Lower leg skin (tissue), 4 donors: Measurements from ENCODE around the gene ASXL1. TPM values are rescaled to one million over a fixed set of nuclear protein-coding genes. Genes with fewer than 3 reads are reported as not detected.
"Not testable (repeated sequence)": the region's sequence is repeated elsewhere in the genome, so short reads cannot be mapped to it uniquely, and the experiment has no call there.

ENCODE experiments used
- DNase-seq, 2 donors: peaks; one replicate each; pipeline ENCODE4 v3.0.0-alpha.2; 2019; ENCODE audit warnings: low spot score in 2 of 2
- H3K4me3 ChIP-seq: fragments of 200-600 bp; sonication (generic); 2 replicates; pipeline ENCODE4 v1.5.1; 2017; ENCODE audit warnings: mild to moderate bottlenecking, low read depth; ENCODE audit not compliant: poor library complexity, severe bottlenecking
- CTCF ChIP-seq, 3 donors: fragments of 450-650 bp; IDR thresholded peaks; one replicate each; pipeline ENCODE4 v1.5.1; 2016; ENCODE audit warnings: antibody characterized with exemption in 3 of 3, mild to moderate bottlenecking in 3 of 3, moderate library complexity in 2 of 3
- POLR2A ChIP-seq, 2 donors: fragments of 450-650 bp; IDR thresholded peaks; one replicate each; pipeline ENCODE4 v1.6.1; 2016 to 2017; ENCODE audit warnings: antibody characterized with exemption in 2 of 2, mild to moderate bottlenecking in 1 of 2, moderate library complexity in 1 of 2
- WGBS, 2 donors: methylation state at CpG; one replicate each; pipeline ENCODE4 v1.1.5; 2018; 5-methylcytosine and 5-hydroxymethylcytosine counted together
- intact Hi-C: fragments of 100-400 bp; cut with DNase I; formaldehyde crosslinking; loops from one replicate; pipeline ENCODE4 v1.15.0; 2023; ENCODE audit warnings: low total_unique reads
- total RNA-seq, 4 donors: library from RNA; depleted of rRNA; stranded (reverse); fragments of >200 nt; gene quantifications; one replicate each; pipeline ENCODE4 v1.1.0, GENCODE V29; 2016

Gene ASXL1
- total RNA-seq, 4 donors from 2014 or later = 29.1 to 84.8 (median 32.6) TPM

GRCh38 chr20:32339116-32339515 is 19.0 kb upstream of the ASXL1 start:
- no peak overlapping the region for H3K4me3 ChIP-seq
- 76 to 87% methylated on average over 2 of the region's 2 CpGs for WGBS, 2 donors
- intact Hi-C loops = no loop called here
- no peak for TF ChIP-seq CTCF (IDR thresholded peaks at IDR 0.05)
- no peak for TF ChIP-seq POLR2A (IDR thresholded peaks at IDR 0.05)
- DNase-seq = no peak

GRCh38 chr20:32341053-32341452 is 17.1 kb upstream of the ASXL1 start:
- H3K4me3 ChIP-seq, intact Hi-C loops, DNase-seq: not testable (repeated sequence)
- WGBS, 2 donors = 92 to 96% methylated on average over 2 of the region's 2 CpGs

GRCh38 chr20:32343439-32343838 is 14.7 kb upstream of the ASXL1 start:
- 60 to 71% methylated on average over 3 of the region's 3 CpGs for WGBS, 2 donors
- TF ChIP-seq CTCF (IDR thresholded peaks at IDR 0.05) = no peak
- no peak for TF ChIP-seq POLR2A (IDR thresholded peaks at IDR 0.05)
- intact Hi-C loops = no loop called here
- no peak overlapping the region for H3K4me3 ChIP-seq
- DNase-seq = peak in 1 of 2 donors; percentile 30

GRCh38 chr20:32344835-32345506 is 13.2 kb upstream of the ASXL1 start:
- H3K4me3 ChIP-seq = no peak overlapping the region
- TF ChIP-seq POLR2A (IDR thresholded peaks at IDR 0.05) = no peak
- TF ChIP-seq CTCF (IDR thresholded peaks at IDR 0.05) = no peak
- WGBS, 2 donors = 34 to 38% methylated on average over 7 of the region's 7 CpGs
- intact Hi-C loops = no loop called here
- no peak for DNase-seq

DNA sequence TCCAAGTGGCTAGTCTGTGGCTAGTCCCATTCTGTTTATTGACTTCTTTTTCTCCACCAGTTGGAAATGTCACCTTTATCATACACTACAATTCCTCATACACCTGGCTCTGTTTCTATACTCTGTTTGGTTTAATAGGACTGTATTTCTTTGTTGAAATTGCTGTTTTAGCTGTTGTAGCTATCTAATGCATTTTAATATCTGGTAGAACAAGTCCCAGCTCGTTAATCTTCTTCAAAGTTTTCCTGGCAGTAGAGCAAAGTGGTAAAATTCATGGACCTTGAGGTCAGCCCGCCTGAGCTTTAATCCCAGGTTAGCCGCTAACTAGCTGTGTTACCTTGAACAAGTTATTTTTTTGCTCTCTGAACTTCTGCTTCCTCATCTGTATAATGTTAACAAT is 9.9 kb upstream of the ASXL1 start:
- no peak for TF ChIP-seq POLR2A (IDR thresholded peaks at IDR 0.05)
- no peak for TF ChIP-seq CTCF (IDR thresholded peaks at IDR 0.05)
- 66% methylated on average over 3 of the region's 3 CpGs for WGBS, 2 donors
- intact Hi-C loops = no loop called here
- H3K4me3 ChIP-seq = no peak overlapping the region
- no peak for DNase-seq

GRCh38 chr20:32350421-32350820 is 7.7 kb upstream of the ASXL1 start:
- TF ChIP-seq POLR2A (IDR thresholded peaks at IDR 0.05) = no peak
- TF ChIP-seq CTCF (IDR thresholded peaks at IDR 0.05) = no peak
- intact Hi-C loops = no loop called here
- no peak overlapping the region for H3K4me3 ChIP-seq
- no peak for DNase-seq
- WGBS, 2 donors = 92% methylated on average over 3 of the region's 3 CpGs
